ENCODE measurements around the gene BLM.

The BLM gene

DNA sequence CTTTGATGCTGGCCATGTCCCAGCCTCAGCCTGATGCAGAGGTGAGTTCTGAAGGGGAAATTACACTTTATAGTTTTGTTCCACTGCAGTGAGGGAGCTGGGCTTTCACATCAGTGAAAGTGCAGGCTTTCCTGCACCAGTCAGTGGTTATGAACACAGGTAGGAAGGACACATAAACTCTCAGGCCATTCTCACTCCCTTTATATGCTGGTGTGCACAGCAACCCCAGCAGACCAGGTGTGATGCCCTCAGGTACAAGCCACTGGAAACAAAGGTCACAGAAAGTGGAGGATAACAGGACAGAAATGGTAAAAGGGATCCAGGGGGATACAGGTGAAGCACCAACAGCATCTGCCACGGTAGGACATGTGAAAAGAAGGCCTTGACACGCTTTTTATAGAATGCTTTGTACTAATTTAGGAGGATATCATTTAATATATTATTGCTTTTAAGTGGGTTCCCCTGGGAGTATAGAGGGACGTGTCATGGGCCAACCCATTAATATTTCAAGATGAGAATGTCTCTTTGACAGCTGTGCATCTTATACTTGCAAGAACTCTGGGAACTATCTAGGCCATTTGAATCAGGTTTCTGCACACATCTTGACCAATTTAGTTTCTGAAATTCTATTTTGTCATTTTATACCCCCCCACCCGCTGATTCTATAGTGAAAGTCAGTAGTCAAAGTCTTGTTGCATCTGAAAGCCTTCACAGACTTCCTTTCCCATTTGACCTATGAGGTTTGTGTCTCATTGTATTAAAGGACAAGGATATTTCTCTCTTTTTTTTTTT lies 25.0 kb upstream of the BLM start:
- DNase-seq (ENCODE audit: low spot score) = no peak

DNA sequence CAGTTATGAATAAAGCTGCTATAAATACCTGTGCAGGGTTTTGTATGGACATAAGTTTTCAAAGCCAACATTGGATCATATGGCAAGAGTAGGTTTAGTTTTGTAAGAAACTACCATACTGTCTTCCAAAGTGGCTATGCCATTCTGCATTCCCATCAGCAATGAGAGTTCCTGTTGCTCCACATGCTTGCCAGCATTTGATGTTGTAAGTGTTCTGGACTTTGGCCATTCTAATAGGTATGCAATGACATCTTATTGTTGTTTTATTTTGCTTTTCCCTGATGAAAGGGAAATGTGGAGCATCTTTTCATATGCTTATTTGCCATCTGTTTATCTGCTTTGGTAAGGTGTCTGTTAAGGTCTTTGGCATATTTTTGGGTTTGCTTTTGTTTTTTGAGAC lies 22.2 kb upstream of the BLM start:
- DNase-seq (ENCODE audit: low spot score) = no peak

DNA sequence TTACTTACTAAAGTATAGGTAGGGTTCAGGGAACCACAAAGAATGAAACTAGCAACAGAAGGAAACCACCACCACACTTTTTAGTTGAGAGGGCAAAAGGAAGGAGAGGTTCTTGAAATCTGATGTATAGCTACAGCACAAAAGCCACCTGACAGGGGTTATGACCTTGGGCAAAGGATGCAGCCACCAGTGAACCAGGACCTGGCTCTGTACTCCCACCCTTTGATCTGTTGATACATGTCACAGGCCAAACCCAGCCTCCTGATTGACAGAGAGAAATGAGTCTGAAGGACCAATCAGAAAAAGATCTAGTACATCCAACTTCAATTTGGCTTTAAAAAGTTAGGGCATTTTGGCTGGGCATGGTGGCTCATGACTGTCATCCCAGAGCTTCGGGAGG lies 20.0 kb upstream of the BLM start:
- DNase-seq (ENCODE audit: low spot score) = no peak

DNA sequence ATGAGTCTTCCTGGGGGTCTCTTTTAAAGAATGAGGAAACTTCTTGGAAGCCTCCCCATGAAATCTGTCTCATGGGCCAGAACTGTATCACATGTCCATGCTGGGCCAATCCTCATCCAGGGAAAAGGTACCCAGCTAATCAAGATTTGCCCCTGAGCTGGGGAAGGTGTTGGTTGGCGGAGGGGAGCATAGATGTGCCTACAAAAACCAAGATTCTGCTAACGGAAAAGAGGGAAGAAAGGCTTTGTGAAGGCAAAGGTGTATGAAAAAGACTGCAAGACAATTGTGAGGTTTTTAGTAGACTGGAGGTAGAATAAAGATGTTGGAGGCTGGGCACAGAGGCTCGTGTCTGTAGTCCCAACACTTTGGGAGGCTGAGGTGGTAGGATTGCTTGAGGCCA lies 18.5 kb upstream of the BLM start:
- no peak for DNase-seq (ENCODE audit: low spot score)

DNA sequence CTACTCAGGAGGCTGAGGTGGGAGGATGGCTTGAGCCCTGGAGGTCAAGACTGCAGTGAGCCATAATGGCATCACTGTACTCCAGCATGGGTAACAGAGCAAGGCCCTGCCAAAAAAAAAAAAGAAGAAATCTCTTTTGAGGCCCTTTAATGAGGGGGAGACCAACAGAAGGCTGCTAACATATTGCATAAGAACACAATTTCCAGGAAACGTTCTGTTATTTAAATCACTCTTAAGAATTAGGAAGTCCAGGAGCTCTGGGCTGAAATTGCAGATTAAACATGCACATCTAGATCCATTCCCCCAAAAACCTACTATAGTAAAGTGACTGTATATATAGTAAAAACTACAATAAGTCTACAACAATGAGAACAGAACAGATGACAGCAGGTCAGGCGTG lies 16.1 kb upstream of the BLM start:
- DNase-seq (ENCODE audit: low spot score) = no peak

DNA sequence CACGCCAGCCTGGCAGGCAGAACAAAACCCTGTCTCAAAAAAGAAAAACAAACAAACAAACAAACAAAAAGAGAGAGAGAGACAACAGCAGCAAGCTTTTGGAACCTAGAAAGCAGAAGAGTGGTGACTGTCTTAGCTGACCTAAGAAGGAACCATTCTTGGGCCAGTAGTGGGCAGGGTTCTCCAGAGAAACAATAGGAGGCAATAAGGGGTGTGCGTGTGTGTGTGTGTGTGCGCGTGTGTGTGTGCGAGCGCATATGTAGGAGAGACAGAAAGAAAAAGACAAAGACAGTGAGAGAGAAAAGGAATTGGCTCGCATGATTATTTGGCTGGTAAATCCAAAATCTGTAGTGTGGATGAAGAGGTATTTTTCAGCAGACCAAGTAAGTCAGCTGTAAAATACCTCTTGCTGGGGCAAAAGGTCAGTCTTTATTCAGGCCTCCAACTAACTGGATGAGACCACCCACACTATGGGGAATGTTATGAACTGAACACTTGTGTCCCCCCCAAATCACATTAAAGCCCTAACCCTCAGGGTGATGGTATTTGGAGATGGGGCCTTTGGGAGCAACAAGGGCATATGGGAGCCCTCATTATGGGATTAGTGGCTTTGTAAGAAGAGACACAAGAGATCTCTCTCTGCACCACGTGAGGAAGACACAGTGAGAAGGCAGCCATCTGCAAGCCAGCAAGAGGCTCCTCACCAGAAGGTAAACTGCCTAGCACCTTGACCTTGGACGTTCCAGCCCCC lies 15.1 kb upstream of the BLM start:
- DNase-seq (ENCODE audit: low spot score) = no peak

DNA sequence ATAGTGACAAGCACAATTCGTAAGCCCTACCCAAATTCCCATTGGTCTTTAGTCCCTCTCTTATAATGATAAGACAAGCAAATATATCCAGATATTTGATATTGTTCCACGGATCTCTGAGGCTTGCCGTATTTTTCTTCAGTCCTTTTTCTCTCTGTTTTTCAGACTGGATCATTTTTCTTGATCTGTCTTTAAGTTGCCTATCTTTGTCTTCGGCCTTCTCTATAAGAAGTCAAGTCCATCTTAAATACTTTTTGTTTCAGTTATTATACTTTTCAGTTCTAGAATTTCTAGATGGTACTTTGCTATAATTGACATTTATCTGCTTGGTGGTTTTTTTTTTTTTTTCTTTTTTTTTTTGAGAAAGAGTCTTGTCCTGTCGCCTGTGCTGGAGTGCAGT lies 13.7 kb upstream of the BLM start:
- DNase-seq (ENCODE audit: low spot score) = no peak

DNA sequence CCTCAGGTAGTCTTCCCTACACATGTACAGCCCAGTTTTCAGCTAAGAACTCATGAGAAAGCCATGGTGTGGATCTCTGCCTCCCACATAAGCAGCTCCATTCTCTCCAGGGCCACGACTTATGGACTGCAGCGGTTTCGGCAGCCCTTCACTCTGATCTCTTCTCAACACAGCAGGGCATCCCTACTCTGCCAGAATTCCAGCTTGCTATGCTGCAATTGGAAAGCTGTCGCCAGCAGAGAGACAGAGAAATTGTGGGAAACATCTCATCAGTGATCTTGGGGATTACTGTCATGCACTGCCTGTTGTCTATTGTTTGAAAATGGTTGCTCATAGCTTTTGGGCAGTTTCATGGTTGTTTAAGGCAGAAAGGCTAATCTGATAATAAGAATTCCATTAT lies 11.9 kb upstream of the BLM start:
- DNase-seq (ENCODE audit: low spot score) = no peak

DNA sequence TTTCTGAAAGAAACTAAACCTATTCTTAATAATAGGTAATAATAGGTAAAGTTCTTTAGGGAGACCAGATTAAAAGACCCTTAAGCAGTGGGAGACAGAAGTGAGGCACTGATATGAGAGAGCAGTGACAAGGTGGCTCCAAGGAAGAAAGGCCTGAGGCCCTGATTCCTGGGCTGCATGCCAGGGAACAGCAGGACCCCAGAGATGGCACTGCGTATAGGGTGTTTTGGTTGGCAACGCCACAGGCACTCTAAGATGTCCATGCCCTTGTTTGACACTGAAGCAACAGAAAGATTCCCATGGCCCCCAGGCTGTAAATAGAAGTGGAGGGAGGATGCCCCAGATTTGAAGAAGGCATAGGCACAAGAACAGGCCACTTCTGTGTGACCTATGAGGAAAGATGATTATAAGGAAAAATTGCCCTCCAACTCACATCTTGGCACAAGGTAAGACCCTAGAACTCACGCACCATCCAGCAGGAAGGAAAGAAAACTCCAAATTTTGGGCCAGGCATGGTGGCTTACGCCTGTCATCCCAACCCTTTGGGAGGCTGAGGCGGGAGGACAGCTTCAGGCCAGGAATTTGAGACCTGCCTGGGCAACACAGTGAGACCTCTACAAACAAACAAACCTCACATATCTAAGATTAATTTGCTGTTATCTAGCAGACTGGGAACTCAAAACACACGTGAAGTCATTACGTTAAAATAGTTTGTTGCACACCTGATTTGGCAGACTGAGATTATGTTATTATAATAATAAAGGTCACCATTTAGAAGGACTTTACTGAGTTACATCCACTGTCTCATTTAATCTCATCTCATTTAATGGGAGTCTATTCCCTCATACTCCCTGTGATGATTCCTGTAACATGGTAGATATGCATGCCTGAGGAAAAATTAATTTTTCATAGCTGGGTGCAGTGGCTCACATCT lies 10.5 kb upstream of the BLM start:
- no peak for DNase-seq (ENCODE audit: low spot score)

DNA sequence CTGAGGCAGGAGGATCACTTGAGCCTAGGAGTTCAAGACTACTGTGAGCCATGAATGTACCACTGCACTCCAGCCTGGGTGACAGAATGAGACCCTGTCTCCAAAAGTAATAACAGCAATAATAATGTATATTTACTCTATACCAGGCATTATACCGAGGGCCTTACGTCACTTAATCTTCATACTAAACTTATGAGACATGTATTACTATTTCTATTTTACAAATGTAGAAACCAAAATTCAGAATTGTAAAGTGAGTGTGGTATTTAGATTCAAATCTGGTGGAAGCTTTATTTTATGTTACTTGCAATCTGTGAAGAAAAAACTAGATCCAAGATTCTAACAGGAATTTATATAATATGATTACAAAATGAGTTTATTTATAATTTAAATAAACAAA lies 9.7 kb upstream of the BLM start:
- DNase-seq (ENCODE audit: low spot score) = no peak

DNA sequence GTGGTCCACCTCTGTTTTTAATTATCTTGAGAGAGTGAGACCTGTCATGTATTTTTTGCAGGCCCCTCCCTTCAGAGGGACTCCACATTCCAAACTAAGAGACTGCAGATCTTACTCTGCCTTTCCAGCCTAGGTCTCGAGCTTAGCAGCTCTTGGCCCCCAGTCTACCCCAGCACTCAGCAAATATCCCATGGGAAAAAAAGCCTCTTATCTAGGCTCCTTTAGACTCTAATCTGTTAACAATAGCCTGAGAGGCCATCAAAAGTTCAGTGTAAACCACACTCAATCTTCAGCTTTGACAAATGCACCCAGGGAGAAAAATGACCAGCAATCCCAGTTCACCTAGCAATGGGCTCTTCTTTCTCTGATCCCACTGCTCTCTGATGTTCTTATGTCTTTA lies 8.6 kb upstream of the BLM start:
- no peak for DNase-seq (ENCODE audit: low spot score)

DNA sequence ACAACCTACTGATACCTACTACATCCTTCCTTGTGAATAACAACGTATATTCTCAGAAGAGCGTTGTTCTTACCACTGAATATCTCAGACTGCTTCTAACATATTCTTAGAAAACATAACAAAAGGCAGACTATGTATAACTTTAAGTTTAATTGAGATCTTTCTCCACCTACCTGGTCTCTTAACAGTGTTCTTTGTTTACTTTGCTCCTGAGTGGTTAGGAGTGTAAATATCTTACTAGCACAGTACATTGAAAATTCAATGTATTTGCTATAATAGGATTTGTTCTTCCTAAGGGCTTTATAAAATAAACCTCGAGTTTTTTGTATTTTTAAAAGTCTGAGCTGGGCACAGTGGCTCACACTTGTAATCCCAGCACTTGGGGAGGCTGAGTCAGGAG lies 7.9 kb upstream of the BLM start:
- DNase-seq (ENCODE audit: low spot score) = no peak

DNA sequence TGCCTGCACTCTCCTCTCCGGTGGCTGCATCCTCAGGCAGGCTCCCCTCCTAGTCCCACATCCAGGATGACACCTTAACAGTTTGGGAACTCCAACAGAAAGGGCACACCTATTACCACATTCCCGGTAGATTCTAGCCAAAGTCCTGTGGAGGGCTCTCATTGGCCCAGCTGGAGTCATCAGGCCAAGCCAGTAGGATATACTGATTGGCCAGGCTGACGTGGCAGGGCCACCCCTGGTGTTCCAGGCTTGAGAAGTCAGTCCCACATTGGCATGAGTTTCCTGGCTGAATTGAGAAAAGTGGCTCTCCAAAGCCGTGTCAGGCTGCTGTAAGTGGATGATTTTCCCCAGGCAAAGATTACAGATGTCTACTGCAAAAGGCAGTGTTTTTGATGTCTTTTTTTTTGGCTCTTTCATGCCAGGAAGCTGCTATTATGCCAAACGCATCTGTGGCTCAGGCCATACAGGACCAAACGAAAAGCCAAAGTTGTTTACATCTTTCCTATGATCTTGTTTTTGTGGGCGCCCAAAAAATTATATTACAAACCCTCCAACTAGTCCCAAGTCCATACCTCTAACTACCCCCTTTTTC lies 6.6 kb upstream of the BLM start:
- no peak for DNase-seq (ENCODE audit: low spot score)

DNA sequence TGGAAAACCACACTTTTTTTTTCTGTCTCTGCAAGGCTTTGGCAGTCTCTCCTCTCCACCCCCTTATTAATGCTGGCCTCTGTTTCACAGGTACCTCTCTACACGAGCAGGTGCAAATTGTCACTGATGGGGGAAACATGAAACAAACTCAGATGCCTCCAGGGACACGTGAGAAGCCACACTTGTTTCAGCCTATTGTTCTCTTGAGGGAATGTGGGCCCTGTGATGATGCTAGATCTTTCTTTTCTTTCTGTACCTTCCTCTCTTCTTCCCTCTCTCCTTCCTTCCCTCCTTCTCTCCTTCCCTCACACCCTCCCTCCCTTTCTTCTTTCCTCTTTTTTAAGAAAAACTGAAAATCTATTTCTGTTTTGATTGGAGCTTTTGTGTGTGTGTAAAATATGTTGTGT lies 5.7 kb upstream of the BLM start:
- DNase-seq (ENCODE audit: low spot score) = no peak

DNA sequence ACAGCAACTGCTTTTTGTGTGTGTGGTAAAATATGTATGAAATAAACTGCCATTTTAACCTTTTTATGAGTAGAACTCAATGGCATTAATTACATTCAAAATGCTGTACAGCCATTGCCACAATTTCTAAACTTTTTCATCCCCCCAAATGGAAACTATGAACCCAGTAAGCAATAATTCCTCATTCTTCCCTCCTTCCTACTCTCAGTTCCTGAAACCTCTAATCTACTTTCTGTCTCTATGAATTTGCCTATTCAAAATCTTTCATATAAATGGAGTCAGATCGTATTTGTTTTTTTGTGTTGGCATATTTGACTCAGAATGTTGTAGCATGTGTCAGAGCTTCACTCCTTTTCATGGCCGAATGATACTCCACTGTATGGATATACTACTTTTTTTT lies 5.3 kb upstream of the BLM start:
- DNase-seq (ENCODE audit: low spot score) = no peak

DNA sequence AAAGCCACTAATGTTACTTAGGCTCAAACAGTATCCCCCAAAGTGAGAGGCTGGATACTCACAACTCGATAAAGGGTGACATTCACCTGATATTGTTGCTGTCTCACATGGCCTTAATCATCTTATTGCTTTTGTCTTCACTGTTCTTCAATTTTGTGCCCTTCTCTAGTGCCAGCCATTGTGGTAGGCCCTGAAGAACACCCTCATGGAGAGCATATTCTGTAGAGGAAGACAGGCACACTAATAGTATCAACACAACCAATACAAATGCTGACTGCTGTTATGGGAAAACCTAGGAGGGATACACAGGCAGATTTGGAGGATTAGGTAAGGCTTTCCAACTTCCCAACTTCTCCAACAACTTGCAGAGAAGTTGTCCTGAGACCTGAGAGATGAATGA lies 4.1 kb upstream of the BLM start:
- DNase-seq (ENCODE audit: low spot score) = no peak

DNA sequence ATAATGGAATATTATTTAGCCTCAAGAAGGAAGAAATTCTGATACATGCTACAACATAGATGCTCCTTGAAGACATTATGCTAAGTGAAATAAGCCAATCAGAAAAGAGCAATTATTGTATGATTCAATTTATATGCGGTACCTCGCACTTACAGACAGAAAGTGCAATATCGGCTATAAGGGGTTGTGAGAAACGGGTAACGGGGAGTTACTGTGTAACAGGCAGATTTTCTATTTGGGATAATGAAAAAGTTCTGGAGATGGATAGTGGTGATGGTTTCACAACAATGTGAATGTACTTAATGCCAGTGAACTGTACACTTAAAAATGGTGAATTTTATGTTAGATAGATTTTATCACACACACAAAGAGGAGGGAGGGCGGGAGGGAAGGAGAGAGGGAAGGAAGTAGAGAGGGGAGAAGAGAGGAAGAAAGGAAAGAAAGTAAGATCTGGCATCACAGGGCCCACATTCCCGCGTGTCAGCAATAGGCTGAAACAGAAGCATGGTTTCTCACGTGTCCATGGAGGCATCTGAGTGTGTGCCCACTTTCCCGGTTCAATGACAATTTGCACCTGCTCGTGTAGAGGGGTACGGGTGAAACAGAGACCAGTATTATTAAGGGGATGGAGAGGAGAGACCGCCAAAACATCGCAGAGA lies 700 bp upstream of the BLM start:
- DNase-seq (ENCODE audit: low spot score) = no peak

DNA sequence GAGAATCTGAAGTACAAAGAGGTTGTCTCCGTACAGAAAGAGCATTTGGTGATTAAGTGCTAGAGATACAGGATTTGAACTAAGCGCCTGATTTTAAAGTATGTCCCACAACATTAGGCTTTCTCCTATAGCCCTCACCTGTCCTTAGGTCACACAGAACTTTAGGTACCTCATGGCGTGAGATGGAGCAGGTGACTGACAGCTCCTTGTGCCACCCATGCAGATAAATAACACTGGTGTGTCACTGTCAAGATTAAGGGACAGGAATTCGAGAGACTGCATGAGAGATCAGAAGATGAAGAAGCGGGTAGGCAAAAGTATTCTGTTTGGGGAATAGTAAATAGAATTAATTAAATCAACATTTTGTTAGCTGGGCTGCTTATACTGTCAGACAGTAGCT lies 1.1 kb downstream of the BLM start:
- peak; percentile 21 for DNase-seq (ENCODE audit: low spot score)

DNA sequence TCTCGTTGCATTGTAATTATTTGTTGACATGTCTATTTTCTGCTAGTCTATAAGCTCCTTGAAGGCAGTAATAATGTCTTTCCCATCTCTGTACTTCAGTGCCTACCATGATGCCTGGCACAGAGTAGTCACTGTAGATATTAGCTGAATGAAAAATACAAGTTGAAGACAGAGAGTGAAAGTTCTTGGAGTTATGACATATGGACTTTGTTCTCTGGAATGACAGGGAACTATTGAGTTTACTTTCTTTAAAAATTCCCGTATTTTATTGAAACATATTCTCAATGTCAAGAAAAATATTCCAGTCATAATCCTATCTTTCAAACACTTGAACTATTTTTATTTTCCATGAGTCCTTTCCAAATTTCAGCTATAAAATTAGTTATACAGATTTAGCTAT lies 3.0 kb downstream of the BLM start:
- DNase-seq (ENCODE audit: low spot score) = no peak

DNA sequence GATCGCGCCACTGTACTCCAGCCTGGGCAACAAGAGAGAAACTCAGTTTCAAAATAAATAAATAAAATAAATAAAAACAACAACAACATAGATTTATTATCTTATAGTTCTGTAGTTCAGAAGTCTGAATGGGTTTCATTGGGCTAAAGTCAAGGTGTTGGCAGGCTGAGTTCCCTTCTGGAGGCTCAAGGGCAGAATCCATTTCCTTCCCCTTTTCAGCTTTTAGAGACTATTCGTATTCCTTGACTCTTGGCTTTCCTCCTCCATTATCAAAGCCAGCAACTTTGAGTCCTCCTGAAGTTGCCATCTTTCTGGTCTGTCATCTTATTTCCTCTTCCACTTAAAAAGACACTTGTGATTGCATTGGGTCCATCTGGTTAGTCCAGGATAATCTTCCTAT lies 12.1 kb downstream of the BLM start:
- DNase-seq (ENCODE audit: low spot score) = no peak

DNA sequence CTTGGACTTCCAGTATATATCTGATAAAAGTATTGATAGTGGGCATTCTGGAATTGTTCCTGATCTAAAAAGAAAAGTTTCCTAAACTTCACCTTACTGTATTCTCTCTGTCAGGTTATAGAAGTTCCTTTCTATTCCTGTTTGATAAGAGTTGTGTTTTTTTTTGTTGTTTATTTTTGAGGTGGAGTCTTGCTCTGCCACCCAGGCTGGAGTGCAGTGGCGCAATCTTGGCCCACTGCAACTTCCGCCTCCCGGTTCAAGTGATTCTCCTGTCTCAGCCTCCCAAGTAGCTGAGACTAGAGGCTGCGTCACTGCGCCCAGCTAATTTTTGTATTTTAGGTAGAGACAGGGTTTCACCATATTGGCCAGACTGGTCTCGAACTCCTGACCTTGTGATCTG lies 13.1 kb downstream of the BLM start:
- DNase-seq (ENCODE audit: low spot score) = no peak

DNA sequence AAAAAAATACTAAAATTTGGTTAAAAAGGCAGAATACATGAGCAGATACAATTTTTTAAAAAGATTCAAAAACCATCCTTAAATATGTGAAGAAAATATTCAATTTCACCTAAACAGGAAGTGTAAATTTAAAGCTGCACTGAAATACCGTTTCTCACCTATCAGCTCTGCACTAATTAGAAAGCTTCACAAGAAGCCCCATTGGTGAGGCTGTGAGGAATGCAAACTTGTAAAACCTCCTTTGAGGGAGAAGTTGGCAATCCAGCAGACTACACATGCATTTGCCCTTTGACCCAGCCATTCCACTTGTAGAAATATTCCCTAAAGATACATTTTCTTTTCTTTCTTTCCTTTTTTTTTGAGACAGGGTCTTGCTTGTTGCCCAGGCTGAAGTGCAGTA lies 18.8 kb downstream of the BLM start:
- no peak for DNase-seq (ENCODE audit: low spot score)

All from hematopoietic multipotent progenitor cell treated with erythropoietin and hydrocortisone succinate and interleukin-3 and kit ligand, for 15 days (in vitro differentiated cells).